Germinal center (tissue), 1 donor: ENCODE measurements around the gene SFI1.
"Not testable (repeated sequence)": the region's sequence is repeated elsewhere in the genome, so short reads cannot be mapped to it uniquely, and the experiment has no call there.

Source experiments
- DNase-seq: peaks from one replicate; pipeline ENCODE4 v3.0.0; 2012; ENCODE audit warnings: mixed read lengths, low spot score

SFI1 gene

GRCh38 chr22:31491218-31491962 lies 4.9 kb upstream of the SFI1 start:
- no peak for DNase-seq

DNA sequence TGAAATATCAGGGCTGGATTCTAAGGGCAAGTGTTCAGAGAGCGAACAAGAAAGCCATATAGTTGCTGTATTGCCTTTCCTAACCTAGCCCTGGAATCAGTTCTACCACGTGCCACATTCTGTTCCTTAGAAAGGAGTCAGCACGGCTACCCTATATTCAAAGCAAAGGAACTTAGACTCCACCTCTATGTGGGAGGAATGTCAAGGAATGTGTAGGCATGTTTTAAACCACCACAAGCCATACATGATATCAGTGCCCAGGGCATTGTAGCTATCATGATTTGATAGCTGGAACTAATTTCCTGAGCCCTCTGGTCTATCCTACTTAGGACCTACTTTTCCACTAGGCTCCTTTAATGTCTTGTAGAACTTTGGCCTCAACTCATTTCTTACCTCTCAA lies 4.2 kb upstream of the SFI1 start:
- DNase-seq: no peak

DNA sequence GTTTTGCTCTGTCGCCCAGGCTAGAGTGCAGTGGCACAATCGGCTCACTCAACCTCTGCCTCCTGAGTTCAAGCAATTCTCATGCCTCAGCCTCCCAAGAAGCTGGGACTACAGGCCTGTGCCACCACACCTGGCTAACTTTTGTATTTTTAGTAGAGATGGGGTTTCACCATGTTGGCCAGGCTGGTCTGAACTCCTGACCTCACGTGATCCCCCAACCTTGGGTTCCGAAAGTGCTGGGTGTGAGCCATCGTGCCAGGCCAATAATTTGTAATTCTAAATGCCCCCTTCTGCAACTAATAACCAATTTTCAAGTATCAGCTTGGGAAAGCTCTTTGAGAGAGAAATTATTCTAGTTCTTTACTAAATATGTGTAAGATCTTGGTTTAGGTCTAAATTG lies 3.0 kb upstream of the SFI1 start:
- DNase-seq: not testable (repeated sequence)

DNA sequence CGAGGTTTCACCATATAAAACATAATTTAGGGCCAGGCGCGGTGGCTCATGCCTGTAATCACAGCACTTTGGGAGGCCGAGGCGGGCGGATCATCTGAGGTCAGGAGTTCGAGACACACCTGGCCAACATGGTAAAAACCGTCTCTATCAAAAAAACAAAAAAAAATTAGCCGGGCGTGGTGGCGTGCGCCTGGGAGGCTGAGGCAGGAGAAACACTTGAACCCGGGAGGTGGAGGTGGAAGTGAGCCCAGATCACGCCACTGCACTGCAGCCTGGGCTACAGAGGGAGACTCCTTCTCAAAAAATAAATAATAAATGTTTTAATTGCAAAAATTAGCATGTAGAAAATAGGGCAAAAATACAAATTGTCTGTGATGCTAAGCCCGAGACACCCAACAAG lies 993 bp upstream of the SFI1 start:
- no peak for DNase-seq

GRCh38 chr22:31496735-31497146 lies 405 bp downstream of the SFI1 start:
- DNase-seq: peak; percentile 26

DNA sequence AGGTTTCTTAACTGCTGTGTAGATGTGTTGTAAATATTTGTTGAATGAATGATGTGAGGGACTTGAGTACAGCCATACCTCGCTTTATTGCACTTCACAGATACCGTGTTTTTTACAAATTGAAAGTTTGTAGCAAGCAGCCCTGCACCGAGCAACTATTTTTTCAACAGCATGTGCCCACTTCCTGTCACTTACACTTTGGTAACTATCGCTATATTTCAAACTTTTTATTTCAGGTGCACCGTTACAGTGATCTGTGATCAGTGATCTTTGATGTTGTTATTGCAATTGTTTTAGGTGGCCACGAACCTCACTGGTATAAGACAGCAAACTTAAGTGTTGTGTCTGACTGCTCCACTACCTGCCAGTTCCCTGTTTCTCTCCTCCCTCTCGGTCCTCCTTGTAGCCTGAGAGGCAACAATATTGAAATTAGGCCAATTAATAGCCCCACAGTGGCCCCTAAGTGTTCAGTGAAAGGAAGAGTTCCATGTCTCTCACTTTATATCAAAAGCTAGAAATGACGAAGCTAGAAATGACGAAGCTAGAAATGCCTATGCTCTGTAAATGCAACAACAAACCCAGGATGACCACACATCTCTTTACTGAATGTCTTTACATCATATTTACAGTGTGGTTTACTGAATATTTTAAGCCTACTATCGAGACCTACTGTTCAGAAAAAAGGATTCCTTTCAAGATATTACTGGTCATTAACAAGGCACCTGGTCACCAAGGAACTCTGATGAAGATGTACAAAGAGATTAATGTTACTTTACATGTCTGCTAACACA lies 1.0 kb downstream of the SFI1 start:
- no peak for DNase-seq

DNA sequence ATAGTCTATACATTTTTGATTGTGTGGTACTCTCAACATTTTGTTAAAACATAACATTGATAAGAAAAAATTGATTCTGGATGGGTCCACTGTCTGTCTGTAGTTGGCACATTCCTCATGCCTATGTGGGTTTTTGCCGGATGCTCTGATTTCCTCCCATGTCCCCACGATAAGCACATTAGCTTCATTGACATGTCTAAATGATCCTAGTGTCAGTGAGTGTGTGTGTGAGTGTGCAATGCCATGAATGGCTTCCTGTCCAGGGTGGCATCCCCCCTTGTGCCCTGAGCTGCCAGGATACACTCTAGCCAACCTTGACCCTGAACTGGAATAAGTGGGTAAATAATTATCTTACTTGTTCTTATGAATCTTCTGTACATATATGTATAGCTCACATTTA lies 5.4 kb downstream of the SFI1 start:
- no peak for DNase-seq

GRCh38 chr22:31503211-31503964 lies 7.1 kb downstream of the SFI1 start:
- no peak for DNase-seq

- DNase-seq: no peak
Measured at GRCh38 chr22:31504282-31504681, 7.9 kb downstream of the SFI1 start.

DNA sequence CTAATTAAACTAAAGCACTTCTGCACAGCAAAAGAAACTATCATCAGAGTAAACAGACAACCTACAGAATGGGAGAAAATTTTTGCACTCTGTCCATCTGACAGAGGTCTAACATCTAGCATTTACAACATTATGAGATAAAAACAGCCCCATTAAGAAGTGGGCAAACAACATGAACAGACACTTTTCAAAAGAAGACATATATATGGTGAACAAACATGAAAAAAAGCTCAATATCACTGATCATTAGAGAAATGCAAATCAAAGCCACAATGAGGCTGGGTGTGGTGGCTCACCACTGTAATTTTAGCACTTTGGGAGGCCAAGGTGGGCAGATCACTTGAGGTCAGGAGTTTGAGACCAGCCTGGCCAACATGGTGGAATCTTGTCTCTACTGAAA lies 11.2 kb downstream of the SFI1 start:
- not testable (repeated sequence) for DNase-seq

- DNase-seq: no peak
Measured at GRCh38 chr22:31508536-31508935, 12.2 kb downstream of the SFI1 start.

- no peak for DNase-seq
Measured at GRCh38 chr22:31509061-31509762, 12.9 kb downstream of the SFI1 start.

- no peak for DNase-seq
Measured at GRCh38 chr22:31520051-31520450, 23.7 kb downstream of the SFI1 start.

DNA sequence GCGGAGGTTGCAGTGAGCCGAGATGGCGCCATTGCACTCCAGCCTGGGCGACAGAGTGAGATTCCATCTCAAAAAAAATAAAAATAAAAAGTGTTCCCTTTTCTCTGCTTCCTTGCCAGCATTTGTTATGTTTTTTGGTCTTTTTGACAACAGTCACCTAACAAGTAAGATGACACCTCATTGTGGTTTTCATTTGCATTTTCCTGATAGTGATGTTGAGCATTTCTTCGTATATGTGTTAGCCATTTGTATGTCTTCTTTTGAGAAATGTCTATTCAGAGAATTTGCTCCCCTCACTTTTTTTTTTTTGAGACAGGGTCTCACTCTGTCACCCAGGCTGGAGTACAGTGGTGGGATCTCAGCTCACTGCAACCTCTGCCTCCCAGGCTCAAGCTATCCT lies 27.8 kb downstream of the SFI1 start:
- DNase-seq: not testable (repeated sequence)

DNA sequence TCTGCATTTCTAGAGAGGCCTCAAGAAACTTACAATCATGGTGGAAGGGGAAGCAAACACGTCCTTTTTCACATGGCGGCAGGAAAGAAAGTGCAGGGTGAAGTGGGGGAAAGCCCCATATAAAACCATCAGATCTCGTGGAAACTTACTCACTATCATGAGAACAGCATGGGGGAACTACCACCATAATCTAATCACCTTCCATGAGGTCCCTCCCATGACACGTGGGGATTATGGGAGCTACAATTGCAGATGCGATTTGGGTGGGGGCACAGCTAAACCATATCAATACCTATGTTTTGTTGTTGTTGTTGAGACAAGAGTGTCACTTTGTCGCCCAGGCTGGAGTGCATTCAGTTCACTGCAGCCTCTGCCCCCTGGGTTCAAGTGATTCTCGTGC lies 29.9 kb downstream of the SFI1 start:
- DNase-seq: no peak

DNA sequence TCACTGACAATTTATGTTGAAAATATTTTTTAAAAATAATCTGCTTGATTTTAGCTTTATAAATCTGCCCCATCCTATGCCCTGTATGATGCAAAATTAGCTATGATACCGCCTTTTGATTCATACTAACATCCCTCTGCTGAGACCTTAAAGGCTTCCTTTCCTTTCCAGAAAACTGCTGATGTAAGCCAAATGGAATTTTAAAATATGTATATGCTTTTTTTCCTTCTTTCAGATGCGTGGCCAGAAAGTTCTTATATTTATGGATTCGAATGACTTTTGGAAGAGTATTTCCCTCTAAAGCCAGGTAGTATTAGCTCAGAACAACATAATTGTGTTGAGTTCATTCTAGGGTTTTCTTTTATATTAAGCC lies 34.5 kb downstream of the SFI1 start:
- DNase-seq: no peak

GRCh38 chr22:31532060-31532459 lies 35.7 kb downstream of the SFI1 start:
- DNase-seq: no peak

DNA sequence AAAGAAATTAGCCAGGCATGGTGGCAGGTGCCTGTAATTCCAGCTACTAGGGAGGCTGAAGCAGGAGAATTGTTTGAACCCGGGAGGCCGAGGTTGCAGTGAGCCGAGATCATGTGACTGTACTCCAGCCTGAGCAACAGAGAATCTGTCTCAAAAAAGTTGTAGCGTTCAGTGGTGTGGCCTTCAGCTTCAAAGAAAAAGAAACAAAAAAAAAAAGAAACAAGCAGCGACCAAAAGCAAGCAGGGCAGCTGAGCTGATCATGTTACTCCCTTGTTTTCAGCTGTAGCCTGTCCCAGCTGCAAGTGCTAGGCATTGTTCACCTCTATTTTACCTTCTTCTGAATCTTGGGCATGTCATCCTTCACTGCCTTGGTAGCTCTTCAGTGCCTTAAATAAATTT lies 37.0 kb downstream of the SFI1 start:
- no peak for DNase-seq

DNA sequence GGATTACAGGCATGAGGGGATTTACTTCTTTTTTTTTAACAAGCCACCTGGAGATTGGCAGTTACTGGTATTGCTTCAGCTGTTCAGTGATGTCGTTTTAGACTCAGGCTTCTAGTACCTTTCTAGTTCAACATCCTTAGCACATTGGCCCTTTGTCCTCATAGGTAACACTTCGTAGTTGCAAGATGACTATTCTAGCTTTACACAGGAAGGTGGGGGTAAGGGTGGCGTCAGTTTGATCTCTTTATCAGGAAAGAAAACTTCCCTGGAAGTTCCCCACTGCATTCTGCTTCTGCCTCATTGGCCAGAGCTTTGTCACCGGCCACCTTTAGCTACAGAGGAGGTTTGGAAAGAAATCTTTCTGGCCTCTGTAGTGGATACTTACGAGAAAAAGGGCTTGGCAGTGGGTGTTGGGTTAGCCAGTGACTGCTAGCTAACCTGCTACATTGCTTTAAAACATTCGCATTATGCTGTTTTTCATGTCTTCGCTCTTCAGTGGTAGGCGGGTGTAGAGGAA lies 40.7 kb downstream of the SFI1 start:
- no peak for DNase-seq

- no peak for DNase-seq
Measured at GRCh38 chr22:31538815-31539214, 42.5 kb downstream of the SFI1 start.

- not testable (repeated sequence) for DNase-seq
Measured at GRCh38 chr22:31540166-31540565, 43.8 kb downstream of the SFI1 start.

DNA sequence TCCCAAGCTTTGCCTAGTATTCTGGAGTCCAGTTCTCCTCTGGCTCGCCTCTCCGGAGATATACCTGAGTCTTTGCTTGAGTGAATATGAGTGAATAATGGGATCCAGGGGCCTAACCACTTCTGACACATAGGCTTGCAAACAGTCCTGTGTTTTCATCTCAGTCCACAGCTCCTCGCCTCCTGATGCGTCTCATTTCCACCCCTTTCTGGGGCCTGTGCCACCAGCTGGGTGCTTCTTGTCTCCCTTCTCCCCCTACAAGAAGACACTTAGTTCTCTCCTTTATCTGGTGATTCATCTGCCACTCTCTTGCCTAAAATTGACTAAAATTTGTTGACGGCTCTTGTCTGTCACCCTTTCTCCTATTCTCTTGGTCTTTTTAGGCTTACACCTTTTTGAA lies 44.6 kb downstream of the SFI1 start:
- DNase-seq: no peak
